MM.1S (cell line): ENCODE data around the gene ASIC2.

Experiments used
- EZH2 ChIP-seq: fragments of 300-600 bp; sonication (generic); optimal IDR thresholded peaks from 2 replicates; pipeline ENCODE3; 2017; ENCODE audit warnings: low read depth, mild to moderate bottlenecking, antibody characterized with exemption, low read length, mixed read lengths
- EZH2phosphoT487 ChIP-seq: fragments of 300-600 bp; sonication (generic); IDR thresholded peaks from 2 replicates; pipeline ENCODE4 v1.6.1; 2018; ENCODE audit warnings: antibody characterized with exemption, low read length
- TF ChIP-seq, protein P1 (sequence below): fragments of 300-600 bp; sonication (generic); IDR thresholded peaks from 2 replicates; pipeline ENCODE4 v1.5.1; 2016; ENCODE audit warnings: antibody characterized with exemption, low read length, mixed read lengths

DNA sequence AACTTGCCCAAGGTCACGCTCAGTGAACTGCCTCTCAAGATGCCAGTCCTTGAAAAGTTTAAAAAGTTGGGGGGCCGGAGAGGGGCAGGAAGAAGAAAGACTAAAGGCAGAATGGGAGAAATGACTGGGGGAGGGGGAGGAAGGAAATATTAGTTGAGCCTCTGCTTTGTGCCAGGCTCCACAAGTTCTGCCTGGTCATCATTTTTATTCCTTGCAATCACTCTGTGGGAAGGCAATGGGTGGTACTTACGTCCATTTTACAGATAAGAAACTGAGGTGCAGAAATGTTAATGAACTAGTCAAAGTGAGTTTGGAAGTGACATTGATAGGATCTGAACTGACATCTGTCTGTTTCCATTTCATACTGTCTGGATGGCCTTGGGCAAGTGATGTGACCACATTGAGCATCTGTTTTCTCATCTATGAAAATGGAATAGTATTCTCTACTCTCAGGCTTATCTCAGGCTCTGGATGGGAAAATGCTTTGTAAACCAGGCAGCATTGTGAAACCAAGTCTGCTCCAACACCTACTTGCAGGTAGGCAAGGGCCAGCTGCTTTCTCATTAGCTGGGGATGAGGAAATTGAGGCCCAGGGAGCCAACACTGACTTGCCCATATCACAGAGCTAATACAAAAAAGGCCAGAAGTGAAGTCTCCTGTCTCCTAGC lies 19.2 kb downstream of the ASIC2 start:
- TF ChIP-seq, protein P1, sequence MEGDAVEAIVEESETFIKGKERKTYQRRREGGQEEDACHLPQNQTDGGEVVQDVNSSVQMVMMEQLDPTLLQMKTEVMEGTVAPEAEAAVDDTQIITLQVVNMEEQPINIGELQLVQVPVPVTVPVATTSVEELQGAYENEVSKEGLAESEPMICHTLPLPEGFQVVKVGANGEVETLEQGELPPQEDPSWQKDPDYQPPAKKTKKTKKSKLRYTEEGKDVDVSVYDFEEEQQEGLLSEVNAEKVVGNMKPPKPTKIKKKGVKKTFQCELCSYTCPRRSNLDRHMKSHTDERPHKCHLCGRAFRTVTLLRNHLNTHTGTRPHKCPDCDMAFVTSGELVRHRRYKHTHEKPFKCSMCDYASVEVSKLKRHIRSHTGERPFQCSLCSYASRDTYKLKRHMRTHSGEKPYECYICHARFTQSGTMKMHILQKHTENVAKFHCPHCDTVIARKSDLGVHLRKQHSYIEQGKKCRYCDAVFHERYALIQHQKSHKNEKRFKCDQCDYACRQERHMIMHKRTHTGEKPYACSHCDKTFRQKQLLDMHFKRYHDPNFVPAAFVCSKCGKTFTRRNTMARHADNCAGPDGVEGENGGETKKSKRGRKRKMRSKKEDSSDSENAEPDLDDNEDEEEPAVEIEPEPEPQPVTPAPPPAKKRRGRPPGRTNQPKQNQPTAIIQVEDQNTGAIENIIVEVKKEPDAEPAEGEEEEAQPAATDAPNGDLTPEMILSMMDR = no peak
- no peak for TF ChIP-seq EZH2phosphoT487
- no peak for TF ChIP-seq EZH2
